Measurements from ENCODE around the gene PPP2R1B. TPM values are rescaled to one million over a fixed set of nuclear protein-coding genes. Genes with fewer than 3 reads are reported as not detected.
A peak's percentile ranks its signal among the peaks of the same experiment; 100 is the strongest.

PPP2R1B gene
- total and polyA plus RNA-seq, 8 donors, result 26.4 to 31.5 (median 29.4) TPM

GRCh38 chr11:111696556-111696955 is 69.6 kb downstream of the PPP2R1B start:
- H3K27me3 ChIP-seq, result no peaks in the 10 kb centered on the region
- no peaks in the 10 kb centered on the region for H3K9me3 ChIP-seq
- no peak for ATAC-seq
- intact Hi-C loops (cut with DNase I), result no loop called here
- peaks cover 11 to 15% of the 10 kb centered on the region in 2 donors for H3K4me1 ChIP-seq
- no peak for DNase-seq
- no peak for TF ChIP-seq CTCF (IDR thresholded peaks at IDR 0.05)
- H3K27ac ChIP-seq, result no peak overlapping the region
- H3K4me3 ChIP-seq, result no peak overlapping the region
- H3K36me3 ChIP-seq, result peaks cover 0 to 5% of the 10 kb centered on the region in 2 donors

DNA sequence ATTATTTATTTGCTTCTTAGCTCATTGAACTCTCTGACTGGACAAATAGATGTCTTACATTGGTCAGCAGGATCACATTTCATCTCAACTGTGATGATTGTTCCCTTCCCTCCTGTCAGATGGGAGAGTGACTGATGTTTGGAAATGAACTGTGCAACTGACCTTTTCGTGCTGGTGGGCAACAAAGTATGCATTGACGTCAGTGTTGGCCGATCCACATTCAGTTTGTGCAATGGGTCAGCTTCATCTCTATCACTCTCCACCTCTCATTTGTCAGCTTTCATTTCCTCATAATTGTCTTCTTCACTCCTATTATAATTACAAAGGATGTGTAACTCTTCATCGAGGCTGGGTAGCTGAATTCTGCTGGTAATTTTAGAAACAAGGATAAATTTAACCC is 71.3 kb downstream of the PPP2R1B start:
- peaks cover 11 to 15% of the 10 kb centered on the region in 2 donors for H3K4me1 ChIP-seq
- TF ChIP-seq CTCF (IDR thresholded peaks at IDR 0.05), result no peak
- H3K27me3 ChIP-seq, result no peaks in the 10 kb centered on the region
- no peaks in the 10 kb centered on the region for H3K9me3 ChIP-seq
- H3K27ac ChIP-seq, result no peak overlapping the region
- no peak overlapping the region for H3K4me3 ChIP-seq
- DNase-seq, result peak in 1 of 4 donors; percentile 44
- ATAC-seq, result peak; percentile 43
- peaks cover 0 to 4% of the 10 kb centered on the region in 2 donors for H3K36me3 ChIP-seq
- intact Hi-C loops (cut with DNase I), result no loop called here

DNA sequence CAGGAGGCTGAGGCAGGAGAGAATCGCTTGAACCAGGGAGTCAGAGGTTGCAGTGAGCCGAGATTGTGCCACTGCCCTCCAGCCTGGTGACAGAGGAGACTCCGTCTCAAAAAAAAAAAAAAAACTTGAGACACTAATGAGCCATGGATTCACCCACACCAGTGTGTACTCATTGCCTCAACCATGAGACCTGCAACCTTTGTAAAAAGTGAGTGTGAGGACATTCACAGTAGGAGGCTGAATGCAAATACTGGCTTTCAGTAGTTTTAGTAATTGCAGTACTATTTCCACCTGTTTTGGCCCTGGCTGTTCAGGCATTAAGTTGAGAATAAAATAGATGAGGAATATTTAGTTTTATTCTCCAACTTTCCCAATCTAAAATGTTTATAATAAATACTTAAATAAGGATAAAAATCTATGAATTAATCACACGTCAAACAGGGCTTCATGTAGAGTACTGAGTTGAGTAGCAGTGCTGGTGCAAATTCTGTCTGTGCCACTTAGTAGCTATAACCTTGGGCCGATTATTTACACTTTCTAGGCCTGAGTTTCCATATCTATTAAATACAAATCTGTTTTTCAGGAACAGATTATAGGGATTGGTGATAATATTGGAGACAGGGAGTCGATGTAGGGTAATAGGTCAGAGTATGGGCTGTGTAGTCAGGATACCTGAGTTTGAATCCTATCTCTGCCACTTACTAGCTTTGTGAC is 72.8 kb downstream of the PPP2R1B start:
- DNase-seq (no peak), ATAC-seq (no peak)
- intact Hi-C loops (cut with DNase I), result no loop called here
- Histone ChIP-seq H3K27ac (no peak overlapping the region), H3K9me3 (no peaks in the 10 kb centered on the region), H3K4me3 (no peak overlapping the region), H3K36me3 (peaks cover 0 to 16% of the 10 kb centered on the region in 2 donors), H3K27me3 (no peaks in the 10 kb centered on the region), H3K4me1 (peaks cover 11 to 15% of the 10 kb centered on the region in 2 donors)
- no peak for TF ChIP-seq CTCF (IDR thresholded peaks at IDR 0.05)

DNA sequence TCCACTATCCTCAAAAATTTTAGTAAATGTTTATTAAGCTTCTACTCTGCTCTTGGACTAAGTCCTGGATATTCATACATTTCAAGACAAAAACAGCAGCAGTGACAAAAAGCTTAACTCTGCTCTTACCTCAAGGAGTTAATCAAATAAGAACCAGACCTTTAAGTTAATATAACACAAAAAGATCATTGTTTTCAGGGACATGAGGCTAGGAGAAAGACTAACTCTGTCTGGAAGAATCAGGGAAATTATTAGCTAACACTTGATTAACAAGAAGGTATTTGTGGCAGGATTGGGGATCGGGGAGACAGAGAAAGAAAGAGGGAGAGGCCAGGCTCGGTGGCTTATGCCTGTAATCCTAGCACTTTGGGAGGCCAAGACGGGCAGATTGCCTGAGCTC is 74.4 kb downstream of the PPP2R1B start:
- Histone ChIP-seq H3K27me3 (no peaks in the 10 kb centered on the region), H3K9me3 (no peaks in the 10 kb centered on the region), H3K27ac (no peak overlapping the region), H3K4me1 (peaks cover 8 to 11% of the 10 kb centered on the region in 2 donors), H3K36me3 (peaks cover 0 to 21% of the 10 kb centered on the region in 2 donors), H3K4me3 (no peak overlapping the region)
- ATAC-seq, result no peak
- no peak for DNase-seq
- intact Hi-C loops (cut with DNase I), result no loop called here
- TF ChIP-seq CTCF (IDR thresholded peaks at IDR 0.05), result no peak

GRCh38 chr11:111691176-111691575 is 75.0 kb downstream of the PPP2R1B start:
- DNase-seq (no peak), ATAC-seq (no peak)
- H3K36me3 ChIP-seq, result peaks cover 0 to 21% of the 10 kb centered on the region in 2 donors
- no peak overlapping the region for H3K27ac ChIP-seq
- H3K27me3 ChIP-seq, result no peaks in the 10 kb centered on the region
- peaks cover 5 to 9% of the 10 kb centered on the region in 2 donors for H3K4me1 ChIP-seq
- TF ChIP-seq CTCF (IDR thresholded peaks at IDR 0.05), result no peak
- no peak overlapping the region for H3K4me3 ChIP-seq
- H3K9me3 ChIP-seq, result no peaks in the 10 kb centered on the region
- intact Hi-C loops (cut with DNase I), result no loop called here
